AG04450 (cell line): Measurements from ENCODE around the gene CCR7. TPM values are rescaled to one million over a fixed set of nuclear protein-coding genes. Genes with fewer than 3 reads are reported as not detected.

ENCODE experiments used
- CTCF ChIA-PET: fragments of 300-600, 350-600 bp; formaldehyde crosslinking; extraction: SDS; loops from one replicate; lab custom pipeline; 2022; ENCODE audit warnings: antibody characterized with exemption, inconsistent platforms; lab: Charles Lee
- POLR2A ChIA-PET: fragments of 350-600 bp; formaldehyde crosslinking; extraction: SDS; loops from one replicate; lab custom pipeline; 2021; ENCODE audit warnings: antibody characterized with exemption, inconsistent platforms; lab: Yijun Ruan, JAX
- DNase-seq: peaks from one replicate; pipeline ENCODE4 v3.0.0-alpha.2; 2011; ENCODE audit warnings: low read depth, low spot score
- H3K27ac ChIP-seq: one replicate; pipeline ENCODE4 v1.5.1; 2012; ENCODE audit warnings: low read depth, low read length, control low read depth
- H3K27me3 ChIP-seq: one replicate; pipeline ENCODE4 v1.6.0; 2012; ENCODE audit warnings: low read length; ENCODE audit not compliant: control insufficient read depth, insufficient read depth
- H3K4me3 ChIP-seq: 2 replicates; pipeline ENCODE4 v1.5.1; 2011; ENCODE audit warnings: mild to moderate bottlenecking, low read depth, low read length, control low read depth
- H3K9me3 ChIP-seq: 2 replicates; pipeline ENCODE4 v1.5.1; 2012; ENCODE audit warnings: low read length; ENCODE audit not compliant: control insufficient read depth, insufficient read depth
- polyA plus RNA-seq: library from polyadenylated mRNA; depleted of rRNA; stranded (reverse); fragments of >200 nt; gene quantifications from 2 replicates; pipeline ENCODE4 v1.2.3, GENCODE V29; 2011
- TF ChIP-seq, protein P1 (sequence below): IDR thresholded peaks from 2 replicates; pipeline ENCODE4 v1.5.1; 2011; ENCODE audit warnings: low read depth, low read length, control low read depth, inconsistent platforms

CCR7 gene
- polyA plus RNA-seq, 1 experiment: 0.22 TPM

DNA sequence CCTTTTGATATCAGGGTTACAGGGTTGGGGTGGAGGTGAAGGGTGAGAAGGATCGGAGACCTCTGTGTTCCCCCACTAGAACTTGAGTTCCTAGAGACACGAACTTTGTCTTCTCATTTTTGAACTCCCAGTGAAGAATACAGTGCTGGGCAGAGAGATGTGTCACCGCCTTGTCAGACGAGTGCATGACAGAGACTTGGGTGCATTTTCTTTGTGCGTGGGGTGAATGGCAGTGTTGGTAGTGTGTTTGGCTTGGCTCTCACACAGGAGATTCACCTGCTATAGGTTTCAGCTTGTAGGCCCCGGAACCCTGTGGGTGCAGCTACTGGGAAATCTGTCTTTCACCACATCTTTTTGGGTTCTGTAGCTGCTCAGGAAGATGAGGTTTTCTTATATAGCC, 40.0 kb upstream of the CCR7 start:
- ChIA-PET POLR2A (interaction anchor here (0.8 to 0.9 kb wide), 2 partner anchors 10 to 56 kb away, joined by 3 read pairs; no protein-coding TSS in a partner anchor), CTCF (no interaction called here)
- DNase-seq: no peak
- TF ChIP-seq, protein P1, sequence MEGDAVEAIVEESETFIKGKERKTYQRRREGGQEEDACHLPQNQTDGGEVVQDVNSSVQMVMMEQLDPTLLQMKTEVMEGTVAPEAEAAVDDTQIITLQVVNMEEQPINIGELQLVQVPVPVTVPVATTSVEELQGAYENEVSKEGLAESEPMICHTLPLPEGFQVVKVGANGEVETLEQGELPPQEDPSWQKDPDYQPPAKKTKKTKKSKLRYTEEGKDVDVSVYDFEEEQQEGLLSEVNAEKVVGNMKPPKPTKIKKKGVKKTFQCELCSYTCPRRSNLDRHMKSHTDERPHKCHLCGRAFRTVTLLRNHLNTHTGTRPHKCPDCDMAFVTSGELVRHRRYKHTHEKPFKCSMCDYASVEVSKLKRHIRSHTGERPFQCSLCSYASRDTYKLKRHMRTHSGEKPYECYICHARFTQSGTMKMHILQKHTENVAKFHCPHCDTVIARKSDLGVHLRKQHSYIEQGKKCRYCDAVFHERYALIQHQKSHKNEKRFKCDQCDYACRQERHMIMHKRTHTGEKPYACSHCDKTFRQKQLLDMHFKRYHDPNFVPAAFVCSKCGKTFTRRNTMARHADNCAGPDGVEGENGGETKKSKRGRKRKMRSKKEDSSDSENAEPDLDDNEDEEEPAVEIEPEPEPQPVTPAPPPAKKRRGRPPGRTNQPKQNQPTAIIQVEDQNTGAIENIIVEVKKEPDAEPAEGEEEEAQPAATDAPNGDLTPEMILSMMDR: no peak
- H3K27me3 ChIP-seq: peaks cover 31% of the 10 kb centered on the region
- H3K27ac ChIP-seq: no peak overlapping the region
- H3K4me3 ChIP-seq: no peak overlapping the region
- no peaks in the 10 kb centered on the region; the same call in 1 of the 2 replicates for H3K9me3 ChIP-seq

GRCh38 chr17:40604327-40605080, 39.2 kb upstream of the CCR7 start:
- ChIA-PET POLR2A (interaction anchor here (0.6 to 0.9 kb wide), 2 partner anchors 11 to 129 kb away, joined by 3 to 4 read pairs; no protein-coding TSS in a partner anchor), CTCF (interaction anchor here (0.9 kb wide), 2 partner anchors 15 to 1061 kb away, joined by 3 read pairs; no protein-coding TSS in a partner anchor)
- H3K4me3 ChIP-seq: no peak overlapping the region

GRCh38 chr17:40602445-40603443, 37.5 kb upstream of the CCR7 start:
- Histone ChIP-seq H3K27ac (no peak overlapping the region), H3K9me3 (no peaks in the 10 kb centered on the region; the same call in 1 of the 2 replicates), H3K4me3 (no peak overlapping the region), H3K27me3 (peaks cover 35% of the 10 kb centered on the region)
- CTCF ChIA-PET: interaction anchor here (0.7 to 1.4 kb wide), 3 partner anchors 17 to 51 kb away, joined by 3 to 4 read pairs (median 3); no protein-coding TSS in a partner anchor
- DNase-seq: no peak
- TF ChIP-seq, protein P1: no peak
- POLR2A ChIA-PET: interaction anchor here (1.2 kb wide), 1 partner anchor 13 kb away, joined by 3 read pairs; no protein-coding TSS in a partner anchor

More at GRCh38 chr17:40604327-40605080, 39.2 kb upstream of the CCR7 start:
- H3K9me3 ChIP-seq: no peaks in the 10 kb centered on the region; the same call in 1 of the 2 replicates
- DNase-seq: no peak
- H3K27me3 ChIP-seq: peaks cover 35% of the 10 kb centered on the region
- H3K27ac ChIP-seq: no peak overlapping the region
- TF ChIP-seq, protein P1: no peak

DNA sequence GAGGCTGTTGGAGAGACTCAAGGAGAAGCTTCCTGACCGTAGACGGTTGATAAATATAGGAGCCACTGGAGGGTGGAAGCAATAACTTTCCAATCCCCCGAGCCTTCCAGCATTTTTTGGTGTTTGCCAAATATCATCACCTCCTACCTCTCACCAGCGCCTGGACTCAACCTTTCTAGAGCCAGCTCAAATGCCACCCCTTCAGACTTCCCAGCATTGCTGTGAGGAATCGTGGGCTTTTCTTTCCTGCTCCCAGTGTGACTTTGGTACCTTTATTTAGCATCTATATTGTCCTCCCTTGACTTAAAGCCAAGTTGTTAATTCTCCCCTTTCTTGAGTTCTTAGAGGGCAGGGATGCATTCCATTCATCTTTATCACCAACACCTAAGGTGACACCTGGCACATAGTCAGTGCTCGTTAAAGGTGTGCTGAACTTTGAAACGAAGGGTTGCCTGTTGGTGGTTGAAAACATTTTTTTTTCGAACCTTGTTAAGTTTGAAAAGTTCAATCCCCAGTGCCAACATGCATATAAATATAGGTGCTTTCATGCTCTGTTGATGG, 35.3 kb upstream of the CCR7 start:
- TF ChIP-seq, protein P1: no peak
- ChIA-PET CTCF (interaction anchor here (0.6 kb wide), 1 partner anchor 15 kb away, joined by 3 read pairs; no protein-coding TSS in a partner anchor), POLR2A (no interaction called here)
- Histone ChIP-seq H3K27ac (no peak overlapping the region), H3K4me3 (no peak overlapping the region), H3K27me3 (peaks cover 25% of the 10 kb centered on the region), H3K9me3 (no peaks in the 10 kb centered on the region; the same call in 1 of the 2 replicates)
- DNase-seq: no peak
